ENCODE data around the gene TRAF6. TPM values are rescaled to one million over a fixed set of nuclear protein-coding genes. Genes with fewer than 3 reads are reported as not detected.

TRAF6 gene
- total RNA-seq, 1 experiment from 2014 or later, result 9.2 TPM

- Mint-ChIP-seq H3K27me3 (ENCODE audit: insufficient read depth, unreplicated experiment) (peaks cover 32% of the 10 kb centered on the region), H3K27ac (ENCODE audit: low read depth, unreplicated experiment) (no peak overlapping the region), H3K4me3 (ENCODE audit: unreplicated experiment) (no peak overlapping the region), H3K4me1 (ENCODE audit: insufficient read depth, unreplicated experiment) (no peaks in the 10 kb centered on the region), H3K9me3 (ENCODE audit: unreplicated experiment) (peaks cover 7% of the 10 kb centered on the region), H3K36me3 (ENCODE audit: insufficient read depth, unreplicated experiment) (no peaks in the 10 kb centered on the region)
- intact Hi-C loops (cut with micrococcal nuclease), result no loop called here
- DNase-seq (ENCODE audit: unreplicated experiment), result no peak
- ChIA-PET CTCF (interaction anchor here (1.1 kb wide), 1 partner anchor 152 kb away, joined by 3 read pairs; no protein-coding TSS in a partner anchor), POLR2A (no interaction called here)
- no peak for TF ChIP-seq CTCF (IDR thresholded peaks at IDR 0.05; ENCODE audit: unreplicated experiment)
- no TSS peak for BruUV-seq (replicated peaks)
Observed at GRCh38 chr11:36550385-36551115, 40.5 kb upstream of the TRAF6 start.

GRCh38 chr11:36540998-36541397, 30.9 kb upstream of the TRAF6 start:
- Mint-ChIP-seq H3K27me3 (ENCODE audit: insufficient read depth, unreplicated experiment) (peaks cover 22% of the 10 kb centered on the region), H3K4me3 (ENCODE audit: unreplicated experiment) (no peak overlapping the region), H3K27ac (ENCODE audit: low read depth, unreplicated experiment) (no peak overlapping the region), H3K36me3 (ENCODE audit: insufficient read depth, unreplicated experiment) (no peaks in the 10 kb centered on the region), H3K9me3 (ENCODE audit: unreplicated experiment) (no peaks in the 10 kb centered on the region), H3K4me1 (ENCODE audit: insufficient read depth, unreplicated experiment) (no peaks in the 10 kb centered on the region)
- peak; percentile 57 for DNase-seq (ENCODE audit: unreplicated experiment)
- ChIA-PET POLR2A (interaction anchor here (1.0 kb wide), 1 partner anchor 39 kb away, joined by 3 read pairs; no protein-coding TSS in a partner anchor), CTCF (interaction anchor here (1.0 to 1.3 kb wide), 2 partner anchors 32 to 48 kb away, joined by 4 read pairs; partner anchors contain the start of gene TRAF6)
- peak; percentile 33 for TF ChIP-seq CTCF (IDR thresholded peaks at IDR 0.05; ENCODE audit: unreplicated experiment)
- no TSS peak for BruUV-seq (replicated peaks)
- intact Hi-C loops (cut with micrococcal nuclease), result loop anchor here (1.0 kb wide), 1 partner anchor 31 kb away; the partner anchor contains the start of gene TRAF6

- no peaks in the 10 kb centered on the region for H3K9me3 Mint-ChIP-seq (ENCODE audit: unreplicated experiment)
- no peak overlapping the region for H3K27ac Mint-ChIP-seq (ENCODE audit: low read depth, unreplicated experiment)
- ChIA-PET CTCF (no interaction called here), POLR2A (no interaction called here)
- no peaks in the 10 kb centered on the region for H3K36me3 Mint-ChIP-seq (ENCODE audit: insufficient read depth, unreplicated experiment)
- no peak for DNase-seq (ENCODE audit: unreplicated experiment)
- intact Hi-C loops (cut with micrococcal nuclease), result no loop called here
- H3K4me3 Mint-ChIP-seq (ENCODE audit: unreplicated experiment), result no peak overlapping the region
- TF ChIP-seq CTCF (IDR thresholded peaks at IDR 0.05; ENCODE audit: unreplicated experiment), result no peak
- no TSS peak for BruUV-seq (replicated peaks)
- peaks cover 16% of the 10 kb centered on the region for H3K27me3 Mint-ChIP-seq (ENCODE audit: insufficient read depth, unreplicated experiment)
- H3K4me1 Mint-ChIP-seq (ENCODE audit: insufficient read depth, unreplicated experiment), result no peaks in the 10 kb centered on the region
Observed at GRCh38 chr11:36534276-36534840, 24.3 kb upstream of the TRAF6 start.

GRCh38 chr11:36532941-36533601, 23.0 kb upstream of the TRAF6 start:
- H3K27me3 Mint-ChIP-seq (ENCODE audit: insufficient read depth, unreplicated experiment), result peaks cover 16% of the 10 kb centered on the region
- intact Hi-C loops (cut with micrococcal nuclease), result no loop called here
- no peak for DNase-seq (ENCODE audit: unreplicated experiment)
- ChIA-PET CTCF (no interaction called here), POLR2A (no interaction called here)
- no peak for TF ChIP-seq CTCF (IDR thresholded peaks at IDR 0.05; ENCODE audit: unreplicated experiment)
- H3K4me1 Mint-ChIP-seq (ENCODE audit: insufficient read depth, unreplicated experiment), result no peaks in the 10 kb centered on the region
- no peak overlapping the region for H3K27ac Mint-ChIP-seq (ENCODE audit: low read depth, unreplicated experiment)
- no TSS peak for BruUV-seq (replicated peaks)
- H3K9me3 Mint-ChIP-seq (ENCODE audit: unreplicated experiment), result no peaks in the 10 kb centered on the region
- no peak overlapping the region for H3K4me3 Mint-ChIP-seq (ENCODE audit: unreplicated experiment)
- H3K36me3 Mint-ChIP-seq (ENCODE audit: insufficient read depth, unreplicated experiment), result no peaks in the 10 kb centered on the region
